GM12874 (cell line): ENCODE results near the gene APBA2.
"Not testable (repeated sequence)": the region's sequence is repeated elsewhere in the genome, so short reads cannot be mapped to it uniquely, and the experiment has no call there.

Experiments
- CTCF ChIP-seq: IDR thresholded peaks from 2 replicates; pipeline ENCODE4 v1.5.1; 2011; ENCODE audit warnings: low read depth, mild to moderate bottlenecking, control low read depth, low read length, moderate library complexity; ENCODE audit not compliant: insufficient read depth

The APBA2 gene

DNA sequence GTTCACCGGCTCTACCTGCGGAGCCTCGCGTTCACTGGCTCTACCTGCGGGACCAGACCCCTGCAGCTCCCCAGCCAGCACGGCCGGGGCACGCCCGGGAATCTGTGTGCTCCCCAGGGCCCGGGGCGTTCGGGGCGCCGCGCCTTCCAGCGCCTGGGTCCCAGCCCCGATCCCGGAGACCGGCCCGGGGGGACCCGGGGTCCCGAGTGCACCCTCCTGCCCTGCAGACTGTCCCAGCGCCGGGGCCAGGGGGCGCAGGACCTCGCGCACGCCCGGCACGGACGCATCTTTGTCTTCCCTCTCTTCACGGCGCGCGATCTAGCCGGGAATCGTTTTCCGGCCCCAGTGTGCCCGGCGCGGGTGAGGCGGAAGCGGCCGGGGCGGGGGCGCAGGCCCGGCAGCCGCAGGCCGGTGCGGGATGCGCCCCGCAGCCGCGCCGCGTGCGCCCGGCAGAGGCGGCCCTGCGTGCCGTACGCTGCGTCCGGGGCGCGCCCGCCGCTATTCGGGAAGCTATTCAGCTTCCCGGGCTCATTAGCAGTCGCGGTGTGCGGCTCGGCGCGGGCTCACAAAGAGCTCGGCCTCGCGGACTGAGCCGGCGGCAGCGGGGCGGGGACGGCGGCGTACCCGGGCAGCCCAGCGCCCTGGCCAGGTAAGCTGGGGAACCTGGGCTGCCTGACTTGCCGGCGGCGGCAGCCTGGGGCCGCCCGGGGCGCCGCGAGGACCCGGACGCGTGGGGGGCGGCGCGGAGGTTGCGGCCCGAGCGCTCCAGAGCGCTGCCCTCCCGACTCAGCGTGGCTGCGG, at the start of gene APBA2:
APBA2 (plus strand) TSS at position 345 of the 801 bp plus-strand sequence. CDS start 167,911 bp downstream, outside the sequence.
- TF ChIP-seq CTCF = no peak

- not testable (repeated sequence) for TF ChIP-seq CTCF
Measured at GRCh38 chr15:28848521-28848920, 37.3 kb upstream of the APBA2 start, which contains the start of gene GOLGA6L7. TSS of gene GOLGA6L7 (minus strand) at chr15:28848644. CDS start at chr15:28848549, 95 bp downstream.

- no peak for TF ChIP-seq CTCF
Measured at GRCh38 chr15:28861031-28861534, 24.7 kb upstream of the APBA2 start.

DNA sequence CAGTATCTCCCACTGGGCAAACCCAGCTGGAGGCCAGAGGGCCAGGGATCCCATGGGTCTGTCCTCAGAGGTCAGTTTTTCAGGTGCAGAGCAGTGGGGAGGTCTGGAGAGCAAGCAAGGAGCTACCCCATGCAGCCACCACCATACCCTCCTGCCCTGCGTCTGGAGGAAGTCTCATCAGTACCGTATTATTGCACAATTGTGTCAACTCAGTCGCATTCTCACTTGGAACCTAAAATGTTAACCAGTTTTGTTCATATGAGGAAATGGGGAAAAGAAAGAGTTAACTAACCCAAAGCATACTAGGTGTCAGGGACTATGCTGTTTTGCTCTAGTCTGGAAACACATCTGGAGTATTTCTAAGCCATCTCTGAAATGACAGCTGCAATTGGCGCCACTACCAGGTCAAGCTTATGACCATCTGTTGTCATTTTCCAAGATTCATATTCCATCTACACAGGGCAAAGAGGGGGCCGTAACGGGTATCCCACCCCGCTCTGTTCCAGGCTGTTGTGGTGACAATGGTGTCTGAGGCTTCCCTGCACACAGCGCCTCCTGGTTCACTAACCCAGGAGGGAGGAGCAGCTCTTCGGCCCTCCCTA, 16.9 kb upstream of the APBA2 start:
- no peak for TF ChIP-seq CTCF

DNA sequence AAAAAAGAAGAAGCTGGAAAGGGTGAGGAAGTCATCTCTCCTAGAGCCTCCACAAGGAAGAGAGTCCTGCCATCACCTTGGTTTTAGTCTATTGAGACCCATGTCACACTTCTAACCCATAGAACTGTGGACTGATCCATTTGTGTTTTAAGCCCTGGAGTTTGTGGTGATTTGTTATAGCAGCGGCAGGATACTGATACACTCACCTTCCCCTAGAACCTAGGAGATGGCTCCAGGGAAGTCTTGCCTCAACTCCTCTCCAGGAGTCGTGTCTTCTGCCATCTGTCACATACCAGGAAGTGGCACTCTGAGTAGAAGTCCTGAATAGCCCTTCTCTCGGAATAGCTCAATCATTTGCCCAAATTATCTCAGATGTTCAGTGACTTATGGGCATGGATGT, 14.6 kb upstream of the APBA2 start:
- TF ChIP-seq CTCF = no peak

DNA sequence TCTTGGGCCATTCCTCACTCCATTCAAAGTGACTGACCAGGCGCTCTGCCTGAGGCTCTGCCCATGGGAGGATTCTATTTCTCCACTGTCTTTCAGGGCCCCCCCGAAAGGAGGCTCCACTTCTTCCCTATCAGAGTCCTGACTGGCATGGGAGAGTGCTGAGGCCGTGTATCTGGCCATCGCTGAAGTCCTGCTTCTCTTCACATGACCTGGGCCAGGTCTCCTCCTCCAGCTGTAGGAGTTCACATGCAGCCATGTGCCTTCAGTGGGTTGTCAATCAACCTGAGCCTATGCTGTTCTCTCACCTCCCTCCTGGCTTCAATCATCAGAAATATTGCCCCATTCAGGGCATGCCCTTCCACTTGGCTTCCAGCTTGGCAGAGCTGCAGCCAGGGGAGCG, 12.8 kb upstream of the APBA2 start:
- TF ChIP-seq CTCF = no peak

- no peak for TF ChIP-seq CTCF
Measured at GRCh38 chr15:28873585-28874190, 12.1 kb upstream of the APBA2 start.
